ENCODE data around the gene KLHDC3.

DNA sequence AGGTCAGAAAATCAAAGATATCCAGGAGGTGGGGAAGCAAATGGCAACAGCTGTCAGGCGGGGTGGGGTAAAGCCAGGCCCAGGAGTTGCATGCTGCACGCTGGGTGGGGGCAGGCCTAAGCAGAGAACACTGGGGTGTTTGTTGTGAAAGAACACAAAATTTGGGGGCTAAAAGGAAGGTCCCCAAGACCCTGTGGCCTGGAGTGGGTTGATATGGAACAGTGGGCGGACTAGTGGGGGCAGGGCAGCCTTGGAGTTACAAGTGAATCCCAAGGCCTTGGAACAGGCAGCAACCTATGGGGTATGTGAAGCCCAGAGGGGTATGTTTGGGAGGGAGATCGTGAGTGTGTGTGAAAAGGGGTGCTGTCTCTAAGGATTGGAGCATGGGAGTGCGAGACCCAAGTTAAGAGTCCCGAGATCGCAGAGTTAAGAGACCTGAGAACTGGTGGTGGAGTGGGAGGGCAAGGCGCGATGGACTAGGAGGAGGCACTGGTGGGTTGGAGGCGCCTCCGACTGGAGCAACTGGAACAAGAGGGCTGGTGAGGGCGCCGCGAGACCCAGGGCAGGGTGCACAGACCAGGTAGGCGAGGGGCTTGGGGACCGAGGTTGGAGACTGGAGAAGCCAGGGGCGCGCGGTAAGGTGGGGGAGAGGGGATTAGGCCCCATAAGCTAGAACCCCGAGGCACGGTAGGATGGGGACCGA, 38.9 kb downstream of the KLHDC3 start:
- no peak for TF ChIP-seq RFX5 (IDR thresholded peaks at IDR 0.05; ENCODE audit: borderline replicate concordance, low read depth, low read length)
- TF ChIP-seq ZNF274 (IDR thresholded peaks at IDR 0.05; ENCODE audit: borderline replicate concordance, extremely low read depth, low read length) = no peak

All from H1 (cell line).